GM19372 (cell line): ENCODE measurements around the gene WDR20.

Experiments used
- ATAC-seq: cut with Tn5 transposase; IDR thresholded peaks from one replicate; pipeline ENCODE4 v1.9.1; 2021; ENCODE audit warnings: mild to moderate bottlenecking, low read depth, moderate library complexity; ENCODE audit not compliant: unreplicated experiment

Gene WDR20

GRCh38 chr14:102196039-102196901 lies 56.6 kb downstream of the WDR20 start:
- no peak for ATAC-seq

GRCh38 chr14:102196902-102197230 lies 57.2 kb downstream of the WDR20 start:
- no peak for ATAC-seq

- ATAC-seq, result no peak
Observed at GRCh38 chr14:102197317-102197853, 57.7 kb downstream of the WDR20 start.

DNA sequence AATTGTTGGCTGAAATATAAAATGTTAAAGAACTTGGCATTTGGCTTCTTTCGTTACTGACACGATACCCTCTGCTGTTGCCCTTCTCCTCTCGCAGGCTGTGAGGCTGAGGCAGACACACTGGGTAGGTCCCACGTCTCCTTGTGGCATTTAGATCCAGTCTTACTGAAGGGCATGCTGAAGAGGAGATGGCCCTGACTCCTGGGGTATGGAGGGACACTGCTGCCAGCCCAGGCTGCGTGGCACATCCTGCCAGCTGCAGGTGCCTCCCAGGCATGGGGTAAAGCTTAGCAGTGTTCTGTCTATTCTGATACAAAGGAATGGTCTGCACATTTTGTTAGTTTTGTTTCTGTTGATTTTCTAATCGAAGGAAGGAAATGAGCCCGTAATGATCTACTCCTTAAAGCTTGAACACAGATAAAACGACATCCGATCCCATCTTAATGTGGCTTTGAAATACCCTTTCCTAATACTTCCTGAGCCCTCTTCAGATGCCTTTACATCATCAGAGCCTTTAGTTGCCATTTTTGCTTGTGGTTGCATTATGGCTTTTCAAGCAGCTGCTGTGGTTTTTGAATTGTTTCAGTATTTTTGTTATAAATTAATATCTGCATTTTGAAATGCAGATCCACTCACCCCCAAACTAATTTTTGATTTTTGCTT lies 61.1 kb downstream of the WDR20 start:
- ATAC-seq, result no peak

DNA sequence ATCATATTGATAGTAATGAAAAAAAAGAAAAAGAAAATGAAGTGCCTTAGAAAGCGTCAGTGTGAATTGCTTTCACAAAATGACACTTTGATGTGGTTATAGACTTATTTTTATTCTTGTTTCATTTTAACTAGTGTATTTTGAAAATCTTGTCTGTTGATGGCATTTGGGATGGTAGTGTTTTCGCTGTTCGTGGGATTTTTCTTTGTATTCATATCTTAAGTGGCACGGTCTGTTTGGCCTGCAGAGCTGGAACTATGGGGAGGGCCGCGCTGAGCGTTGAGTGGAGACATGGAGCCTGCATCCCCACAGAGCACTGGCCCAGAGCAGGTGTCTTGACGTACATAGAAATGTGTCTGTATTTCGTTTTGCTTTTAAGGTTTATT lies 61.6 kb downstream of the WDR20 start:
- no peak for ATAC-seq

- ATAC-seq, result no peak
Observed at GRCh38 chr14:102201776-102202175, 62.1 kb downstream of the WDR20 start.

GRCh38 chr14:102202944-102203343 lies 63.2 kb downstream of the WDR20 start:
- no peak for ATAC-seq

- no peak for ATAC-seq
Observed at GRCh38 chr14:102203382-102203781, 63.7 kb downstream of the WDR20 start.

GRCh38 chr14:102205560-102205959 lies 65.9 kb downstream of the WDR20 start:
- ATAC-seq, result no peak

GRCh38 chr14:102206918-102207317 lies 67.2 kb downstream of the WDR20 start:
- ATAC-seq, result no peak

GRCh38 chr14:102207831-102208365 lies 68.2 kb downstream of the WDR20 start:
- no peak for ATAC-seq

GRCh38 chr14:102208741-102209140 lies 69.0 kb downstream of the WDR20 start:
- ATAC-seq, result no peak

- ATAC-seq, result no peak
Observed at GRCh38 chr14:102209224-102209966, 69.7 kb downstream of the WDR20 start.

- ATAC-seq, result no peak
Observed at GRCh38 chr14:102210421-102211042, 70.8 kb downstream of the WDR20 start.

DNA sequence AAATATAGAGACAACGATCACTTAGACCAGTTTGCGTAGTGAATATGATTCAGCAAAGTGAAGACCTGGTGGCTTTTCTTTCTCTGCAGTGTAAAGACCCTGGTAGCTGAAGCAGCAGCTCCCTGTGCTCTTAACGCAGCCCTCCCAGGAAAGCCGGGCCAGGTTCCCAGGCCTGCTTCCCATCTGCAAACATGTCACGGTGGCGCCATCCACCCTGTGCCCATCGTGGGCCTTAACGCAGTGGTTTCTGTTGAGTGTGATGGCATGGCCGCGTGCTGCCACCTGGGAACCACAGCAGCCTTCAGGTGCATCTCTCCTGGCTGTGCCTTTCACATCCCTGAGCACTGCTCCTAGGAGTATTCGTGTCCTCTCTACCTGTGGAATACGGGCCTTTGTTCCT lies 71.5 kb downstream of the WDR20 start:
- no peak for ATAC-seq

GRCh38 chr14:102212356-102212755 lies 72.7 kb downstream of the WDR20 start:
- ATAC-seq, result no peak

DNA sequence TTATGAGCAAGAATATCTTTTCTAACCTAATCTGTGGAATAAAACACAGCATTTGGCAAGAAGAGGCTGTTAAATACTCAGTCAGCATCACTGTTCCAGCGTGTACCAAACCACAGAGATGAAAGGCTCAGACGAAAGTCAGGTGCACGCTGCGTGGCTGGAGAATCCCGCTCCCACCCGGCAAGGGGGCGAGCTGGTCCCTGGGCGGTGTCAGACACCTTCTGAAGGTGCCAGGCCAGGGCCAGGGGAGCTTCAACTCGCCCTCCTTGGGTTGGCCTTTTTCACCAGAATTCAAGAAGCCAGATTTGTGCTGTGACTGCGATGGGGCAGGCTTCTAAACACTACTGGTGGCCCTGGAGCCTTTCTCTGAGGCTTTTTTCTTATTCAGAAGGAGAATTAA lies 73.1 kb downstream of the WDR20 start:
- no peak for ATAC-seq

DNA sequence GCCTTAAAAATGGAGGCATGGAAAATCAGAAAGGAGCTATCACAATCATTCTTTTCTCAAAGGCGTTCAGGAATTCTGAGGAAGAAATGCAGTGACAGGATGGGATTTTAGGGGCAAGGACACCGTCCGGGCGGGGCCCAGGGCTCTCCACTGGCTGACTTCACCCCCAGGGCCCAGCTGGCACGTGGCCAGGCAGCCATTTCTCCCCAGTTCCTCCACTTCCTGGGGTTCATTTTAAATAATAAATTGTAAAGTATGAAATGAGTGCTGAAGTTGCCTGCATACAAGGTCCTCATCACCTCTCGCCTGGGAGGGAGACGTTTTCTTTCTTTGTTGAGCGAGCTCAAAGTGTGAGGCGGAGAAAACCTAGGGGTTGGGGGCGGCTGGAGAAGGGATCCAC lies 73.8 kb downstream of the WDR20 start:
- ATAC-seq, result no peak

DNA sequence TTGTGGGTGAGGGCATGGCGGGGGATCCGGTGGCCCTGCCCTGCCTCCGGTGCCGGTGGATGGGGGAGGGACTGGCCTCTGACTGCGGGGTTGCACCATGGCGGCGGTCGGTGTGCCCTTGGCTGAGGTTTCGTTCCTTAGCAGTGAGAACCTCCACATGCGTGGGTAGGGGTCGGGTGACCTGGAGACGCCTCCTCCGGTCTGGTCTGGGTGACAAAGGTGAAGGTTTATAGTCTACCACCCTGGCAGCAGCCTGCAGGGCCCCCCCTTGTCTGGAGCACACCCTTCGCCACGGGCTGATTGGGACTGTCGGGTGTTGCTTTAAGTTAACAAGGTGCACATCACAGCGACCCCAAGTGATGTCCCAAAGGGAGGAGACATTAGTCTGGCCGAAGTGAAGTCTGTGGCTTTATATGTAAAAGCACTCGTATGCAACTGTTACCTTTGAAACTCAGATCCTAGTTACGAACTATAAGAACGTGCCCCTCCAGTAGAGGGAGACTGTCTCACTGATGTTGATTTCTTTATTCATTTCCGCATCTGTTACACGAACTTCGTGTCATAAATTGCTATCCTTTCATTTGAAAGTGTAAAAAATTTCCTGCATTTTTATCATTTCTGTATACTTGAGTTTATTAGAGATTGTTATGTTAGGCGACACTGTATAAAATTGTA lies 74.4 kb downstream of the WDR20 start:
- ATAC-seq, result no peak

DNA sequence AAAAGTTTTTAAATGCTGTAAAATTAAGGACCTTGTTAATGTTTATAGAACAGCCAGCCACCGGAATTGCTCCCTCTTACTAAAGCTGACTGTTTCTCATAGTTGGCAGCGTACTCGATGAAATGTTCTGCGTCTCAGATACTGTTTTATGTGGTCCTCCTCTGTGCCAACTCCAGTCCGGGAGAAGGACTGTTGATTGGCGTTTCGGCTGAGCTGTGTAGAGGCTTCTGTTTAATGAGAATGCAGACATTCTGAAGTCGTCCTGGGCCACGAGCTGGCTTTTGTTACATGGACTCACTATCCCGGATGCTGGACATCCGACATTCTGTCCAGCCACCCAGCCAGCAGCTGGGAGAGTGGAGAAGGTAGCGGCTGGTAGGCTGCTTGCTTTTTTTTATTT lies 75.4 kb downstream of the WDR20 start:
- ATAC-seq, result no peak
